NCI-H2081 (cell line): Measurements from ENCODE around the gene GPANK1.
"Not testable (repeated sequence)": the region's sequence is repeated elsewhere in the genome, so short reads cannot be mapped to it uniquely, and the experiment has no call there.

Experiments used
- DNase-seq, 2 experiments: peaks; one replicate each; lab custom pipeline; 2025; lab: John Stamatoyannopoulos, UW

Gene GPANK1

GRCh38 chr6:31664790-31665500 lies at the start of gene GPANK1:
Gene GPANK1, minus strand, starts transcription at chr6:31664997. Its CDS starts 519 bp downstream, at chr6:31664478.
- DNase-seq = peak; percentile 82 to 95

GRCh38 chr6:31713991-31714684 lies 49.3 kb upstream of the GPANK1 start:
- peak in 1 of 2 experiments; percentile 28 for DNase-seq

GRCh38 chr6:31713465-31713864 lies 48.7 kb upstream of the GPANK1 start:
- DNase-seq = no peak

GRCh38 chr6:31712296-31712695 lies 47.5 kb upstream of the GPANK1 start:
- DNase-seq = no peak

- no peak for DNase-seq
These were observed 46.4 kb upstream of the GPANK1 start for GRCh38 chr6:31711233-31711632.

- no peak for DNase-seq
These were observed 45.9 kb upstream of the GPANK1 start for GRCh38 chr6:31710523-31711219.

- not testable (repeated sequence) for DNase-seq
These were observed 44.4 kb upstream of the GPANK1 start for GRCh38 chr6:31709157-31709556.

GRCh38 chr6:31708224-31708623 lies 43.4 kb upstream of the GPANK1 start:
- no peak for DNase-seq

- DNase-seq = no peak
These were observed 42.9 kb upstream of the GPANK1 start for GRCh38 chr6:31707701-31708100.

GRCh38 chr6:31706599-31706998 lies 41.8 kb upstream of the GPANK1 start, which contains the start of gene LY6G6F:
Gene LY6G6F, plus strand, starts transcription at chr6:31706866. Its CDS starts 41 bp downstream, at chr6:31706907.
- DNase-seq = no peak

- no peak for DNase-seq
These were observed 41.1 kb upstream of the GPANK1 start for GRCh38 chr6:31705931-31706330.

GRCh38 chr6:31702819-31703716 lies 38.3 kb upstream of the GPANK1 start, which contains the start of gene ABHD16A:
Gene ABHD16A, minus strand, starts transcription at chr6:31703324. Its CDS starts 43 bp downstream, at chr6:31703281.
- DNase-seq = peak; percentile 95 to 97

GRCh38 chr6:31702405-31702818 lies 37.6 kb upstream of the GPANK1 start:
- DNase-seq = no peak

- peak in 1 of 2 experiments; percentile 16 for DNase-seq
These were observed 37.0 kb upstream of the GPANK1 start for GRCh38 chr6:31701666-31702404.

GRCh38 chr6:31700740-31701401 lies 36.1 kb upstream of the GPANK1 start:
- DNase-seq = no peak

GRCh38 chr6:31697555-31697954 lies 32.8 kb upstream of the GPANK1 start:
- no peak for DNase-seq

GRCh38 chr6:31693535-31693934 lies 28.7 kb upstream of the GPANK1 start:
- DNase-seq = no peak

- DNase-seq = no peak
These were observed 28.1 kb upstream of the GPANK1 start for GRCh38 chr6:31692886-31693285.

GRCh38 chr6:31692353-31692752 lies 27.6 kb upstream of the GPANK1 start:
- DNase-seq = no peak

GRCh38 chr6:31691564-31692108 lies 26.8 kb upstream of the GPANK1 start:
- no peak for DNase-seq
